ENCODE results near the gene KIFC3. TPM values are rescaled to one million over a fixed set of nuclear protein-coding genes. Genes with fewer than 3 reads are reported as not detected.

The KIFC3 gene
- total RNA-seq, 3 donors from 2014 or later = 15.7 to 36.1 (median 35.1) TPM

DNA sequence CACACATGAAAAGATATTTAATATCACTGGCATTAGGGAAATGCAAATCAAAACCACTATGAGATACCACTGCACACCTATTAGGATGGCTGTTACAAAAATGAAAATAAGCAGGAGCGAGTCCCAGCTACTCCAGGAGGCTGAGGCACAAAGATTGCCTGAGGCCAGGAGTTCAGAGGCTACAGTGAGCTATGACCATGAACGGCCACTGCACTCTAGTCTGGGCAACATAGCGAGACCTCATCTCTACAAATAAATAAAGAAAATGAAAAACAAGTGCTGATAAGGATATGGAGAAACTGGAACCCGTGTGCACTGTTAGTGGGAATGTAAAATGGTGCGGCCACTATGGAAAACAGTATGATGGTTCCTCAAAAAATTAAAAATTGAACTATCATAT, 23.6 kb downstream of the KIFC3 start:
- Histone ChIP-seq H3K27ac (no peak overlapping the region), H3K4me1 (no peaks in the 10 kb centered on the region), H3K36me3 (no peaks in the 10 kb centered on the region), H3K9me3 (no peaks in the 10 kb centered on the region), H3K4me3 (no peak overlapping the region), H3K27me3 (no peaks in the 10 kb centered on the region)
- no peak for DNase-seq (ENCODE audit: low spot score in 2 of 2)
- TF ChIP-seq POLR2AphosphoS5 (IDR thresholded peaks at IDR 0.05) (no peak), POLR2A (IDR thresholded peaks at IDR 0.05) (no peak)
- TF ChIP-seq, protein P1, sequence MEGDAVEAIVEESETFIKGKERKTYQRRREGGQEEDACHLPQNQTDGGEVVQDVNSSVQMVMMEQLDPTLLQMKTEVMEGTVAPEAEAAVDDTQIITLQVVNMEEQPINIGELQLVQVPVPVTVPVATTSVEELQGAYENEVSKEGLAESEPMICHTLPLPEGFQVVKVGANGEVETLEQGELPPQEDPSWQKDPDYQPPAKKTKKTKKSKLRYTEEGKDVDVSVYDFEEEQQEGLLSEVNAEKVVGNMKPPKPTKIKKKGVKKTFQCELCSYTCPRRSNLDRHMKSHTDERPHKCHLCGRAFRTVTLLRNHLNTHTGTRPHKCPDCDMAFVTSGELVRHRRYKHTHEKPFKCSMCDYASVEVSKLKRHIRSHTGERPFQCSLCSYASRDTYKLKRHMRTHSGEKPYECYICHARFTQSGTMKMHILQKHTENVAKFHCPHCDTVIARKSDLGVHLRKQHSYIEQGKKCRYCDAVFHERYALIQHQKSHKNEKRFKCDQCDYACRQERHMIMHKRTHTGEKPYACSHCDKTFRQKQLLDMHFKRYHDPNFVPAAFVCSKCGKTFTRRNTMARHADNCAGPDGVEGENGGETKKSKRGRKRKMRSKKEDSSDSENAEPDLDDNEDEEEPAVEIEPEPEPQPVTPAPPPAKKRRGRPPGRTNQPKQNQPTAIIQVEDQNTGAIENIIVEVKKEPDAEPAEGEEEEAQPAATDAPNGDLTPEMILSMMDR (IDR thresholded peaks at IDR 0.05) = no peak
- intact Hi-C loops (cut with DNase I; ENCODE audit: low total_unique reads) = no loop called here

- TF ChIP-seq POLR2AphosphoS5 (IDR thresholded peaks at IDR 0.05) (no peak), POLR2A (IDR thresholded peaks at IDR 0.05) (no peak)
- TF ChIP-seq, protein P1 (IDR thresholded peaks at IDR 0.05) = no peak
- Histone ChIP-seq H3K4me3 (no peak overlapping the region), H3K4me1 (no peaks in the 10 kb centered on the region), H3K27me3 (no peaks in the 10 kb centered on the region), H3K27ac (no peak overlapping the region), H3K9me3 (no peaks in the 10 kb centered on the region), H3K36me3 (no peaks in the 10 kb centered on the region)
- intact Hi-C loops (cut with DNase I; ENCODE audit: low total_unique reads) = no loop called here
- DNase-seq (ENCODE audit: low spot score in 2 of 2) = no peak
Observed at GRCh38 chr16:57775661-57776469, 26.4 kb downstream of the KIFC3 start.

DNA sequence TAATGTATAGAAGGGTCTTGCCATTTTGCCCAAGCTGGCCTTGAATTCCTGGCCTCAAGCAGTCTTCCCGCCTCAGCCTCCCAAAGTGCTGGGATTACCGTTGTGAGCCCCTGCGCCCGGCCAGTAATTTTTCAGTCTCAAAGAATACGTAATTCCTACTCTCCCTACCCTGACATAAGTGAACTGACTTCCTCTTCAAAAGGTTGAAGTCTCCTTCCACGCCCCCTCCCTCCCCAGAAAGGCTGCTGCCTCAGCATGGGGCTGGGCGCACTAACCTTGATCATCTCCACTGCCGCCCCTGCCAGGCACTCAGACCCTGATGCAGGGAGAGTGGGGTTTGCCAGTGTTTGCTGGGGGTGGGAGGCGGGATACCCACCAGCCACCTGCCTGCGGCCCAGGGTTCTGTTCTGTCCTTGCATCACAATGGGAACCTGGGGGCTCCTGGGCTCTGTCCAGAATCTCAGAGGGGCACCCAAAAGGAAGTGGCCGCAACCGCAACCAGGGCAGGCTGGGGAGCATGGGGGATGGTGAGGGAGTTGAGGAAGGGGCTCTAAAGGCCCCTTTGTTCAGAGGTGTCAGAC, 27.5 kb downstream of the KIFC3 start:
- no peak for DNase-seq (ENCODE audit: low spot score in 2 of 2)
- TF ChIP-seq POLR2AphosphoS5 (IDR thresholded peaks at IDR 0.05) (no peak), POLR2A (IDR thresholded peaks at IDR 0.05) (no peak)
- TF ChIP-seq, protein P1 (IDR thresholded peaks at IDR 0.05) = no peak
- H3K4me1 ChIP-seq = no peaks in the 10 kb centered on the region
- intact Hi-C loops (cut with DNase I; ENCODE audit: low total_unique reads) = no loop called here
- no peak overlapping the region for H3K4me3 ChIP-seq
- no peak overlapping the region for H3K27ac ChIP-seq
- H3K9me3 ChIP-seq = no peaks in the 10 kb centered on the region
- H3K36me3 ChIP-seq = no peaks in the 10 kb centered on the region
- H3K27me3 ChIP-seq = no peaks in the 10 kb centered on the region

GRCh38 chr16:57773655-57774295, 28.5 kb downstream of the KIFC3 start:
- Histone ChIP-seq H3K27ac (no peak overlapping the region), H3K27me3 (no peaks in the 10 kb centered on the region), H3K4me1 (no peaks in the 10 kb centered on the region), H3K36me3 (no peaks in the 10 kb centered on the region), H3K9me3 (no peaks in the 10 kb centered on the region), H3K4me3 (no peak overlapping the region)
- TF ChIP-seq, protein P1 (IDR thresholded peaks at IDR 0.05) = no peak
- TF ChIP-seq POLR2A (IDR thresholded peaks at IDR 0.05) (no peak), POLR2AphosphoS5 (IDR thresholded peaks at IDR 0.05) (no peak)
- intact Hi-C loops (cut with DNase I; ENCODE audit: low total_unique reads) = no loop called here
- DNase-seq (ENCODE audit: low spot score in 2 of 2) = no peak

DNA sequence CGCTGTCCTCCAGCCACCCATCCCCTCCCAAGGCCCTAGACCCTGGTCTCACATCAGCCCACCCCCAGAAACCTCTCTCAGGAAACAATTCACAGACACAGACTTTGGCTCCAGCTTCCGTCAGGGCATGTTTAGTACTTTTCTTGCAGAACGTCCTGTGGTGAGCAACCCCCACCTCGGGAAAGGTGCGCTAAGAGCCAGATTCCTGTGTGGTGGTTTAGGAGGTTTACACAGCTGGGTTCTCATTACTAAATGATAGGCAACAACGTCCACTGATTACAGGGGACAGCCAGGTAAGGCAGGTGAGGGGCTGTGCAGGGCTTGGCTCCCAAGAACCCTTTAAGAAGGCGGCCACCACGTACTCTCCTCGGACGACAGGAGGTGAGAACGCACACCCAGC, 29.3 kb downstream of the KIFC3 start:
- TF ChIP-seq, protein P1 (IDR thresholded peaks at IDR 0.05) = no peak
- intact Hi-C loops (cut with DNase I; ENCODE audit: low total_unique reads) = no loop called here
- no peak for DNase-seq (ENCODE audit: low spot score in 2 of 2)
- Histone ChIP-seq H3K27me3 (no peaks in the 10 kb centered on the region), H3K27ac (no peak overlapping the region), H3K4me1 (no peaks in the 10 kb centered on the region), H3K4me3 (no peak overlapping the region), H3K36me3 (no peaks in the 10 kb centered on the region), H3K9me3 (no peaks in the 10 kb centered on the region)

Measured in breast epithelium (tissue), 4 donors.